Activated T-cell treated with anti-CD3 and anti-CD28 coated beads for 1 hour (primary cell): ENCODE measurements around the gene NR4A1.

Source experiments
- DNase-seq: peaks from one replicate; pipeline ENCODE4 v3.0.0-alpha.2; 2020; ENCODE audit warnings: low read depth

The NR4A1 gene

DNA sequence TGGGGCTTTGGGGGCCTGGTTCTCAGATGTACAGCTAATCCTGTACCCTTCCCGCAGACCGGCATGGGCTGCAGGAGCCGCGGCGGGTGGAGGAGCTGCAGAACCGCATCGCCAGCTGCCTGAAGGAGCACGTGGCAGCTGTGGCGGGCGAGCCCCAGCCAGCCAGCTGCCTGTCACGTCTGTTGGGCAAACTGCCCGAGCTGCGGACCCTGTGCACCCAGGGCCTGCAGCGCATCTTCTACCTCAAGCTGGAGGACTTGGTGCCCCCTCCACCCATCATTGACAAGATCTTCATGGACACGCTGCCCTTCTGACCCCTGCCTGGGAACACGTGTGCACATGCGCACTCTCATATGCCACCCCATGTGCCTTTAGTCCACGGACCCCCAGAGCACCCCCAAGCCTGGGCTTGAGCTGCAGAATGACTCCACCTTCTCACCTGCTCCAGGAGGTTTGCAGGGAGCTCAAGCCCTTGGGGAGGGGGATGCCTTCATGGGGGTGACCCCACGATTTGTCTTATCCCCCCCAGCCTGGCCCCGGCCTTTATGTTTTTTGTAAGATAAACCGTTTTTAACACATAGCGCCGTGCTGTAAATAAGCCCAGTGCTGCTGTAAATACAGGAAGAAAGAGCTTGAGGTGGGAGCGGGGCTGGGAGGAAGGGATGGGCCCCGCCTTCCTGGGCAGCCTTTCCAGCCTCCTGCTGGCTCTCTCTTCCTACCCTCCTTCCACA is 7.6 kb downstream of the NR4A1 start:
- peak; percentile 34 for DNase-seq

DNA sequence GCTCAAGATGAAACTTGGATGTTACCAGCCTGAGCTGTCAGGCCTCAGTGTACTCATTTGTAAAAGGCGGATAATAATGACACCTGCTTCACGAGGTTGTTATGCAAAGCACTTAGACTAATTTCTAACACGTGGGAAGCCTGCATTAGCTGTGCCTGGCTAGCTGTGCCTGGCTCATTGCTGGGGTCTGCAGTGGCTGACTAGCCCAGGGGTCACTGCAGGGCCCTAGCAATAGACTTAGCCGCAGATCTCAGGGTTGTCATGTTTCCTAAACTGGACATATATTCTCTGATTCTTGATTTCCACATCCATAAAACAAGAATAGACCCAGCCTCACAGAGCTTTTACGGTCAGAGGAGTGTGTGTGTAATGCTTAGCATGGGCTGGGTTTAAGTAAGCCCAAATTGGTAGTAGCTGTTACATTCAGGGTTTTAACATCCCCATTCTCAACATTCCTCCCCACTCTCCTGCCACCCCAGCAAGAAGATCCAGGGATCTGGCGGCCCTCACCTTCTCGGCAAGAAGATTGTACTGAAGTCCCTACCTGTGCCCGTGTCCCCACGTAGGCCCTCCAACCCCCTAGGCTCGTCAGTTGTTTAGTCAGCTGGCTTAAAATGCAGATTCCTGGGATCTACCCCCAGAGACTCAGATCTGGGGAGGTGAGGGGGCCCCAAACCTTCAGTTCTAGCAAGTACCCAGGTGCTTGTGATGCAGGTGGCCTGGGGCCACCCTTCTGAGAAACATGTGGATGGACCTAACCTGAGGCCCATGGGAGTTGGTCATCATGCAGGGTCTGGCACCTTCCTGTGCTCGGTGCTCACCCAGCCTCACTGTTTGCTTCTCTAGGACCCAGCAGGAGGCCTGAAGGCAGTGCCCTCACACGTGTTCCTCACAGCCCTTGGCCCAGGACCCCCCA is 8.6 kb downstream of the NR4A1 start:
- peak; percentile 66 for DNase-seq

DNA sequence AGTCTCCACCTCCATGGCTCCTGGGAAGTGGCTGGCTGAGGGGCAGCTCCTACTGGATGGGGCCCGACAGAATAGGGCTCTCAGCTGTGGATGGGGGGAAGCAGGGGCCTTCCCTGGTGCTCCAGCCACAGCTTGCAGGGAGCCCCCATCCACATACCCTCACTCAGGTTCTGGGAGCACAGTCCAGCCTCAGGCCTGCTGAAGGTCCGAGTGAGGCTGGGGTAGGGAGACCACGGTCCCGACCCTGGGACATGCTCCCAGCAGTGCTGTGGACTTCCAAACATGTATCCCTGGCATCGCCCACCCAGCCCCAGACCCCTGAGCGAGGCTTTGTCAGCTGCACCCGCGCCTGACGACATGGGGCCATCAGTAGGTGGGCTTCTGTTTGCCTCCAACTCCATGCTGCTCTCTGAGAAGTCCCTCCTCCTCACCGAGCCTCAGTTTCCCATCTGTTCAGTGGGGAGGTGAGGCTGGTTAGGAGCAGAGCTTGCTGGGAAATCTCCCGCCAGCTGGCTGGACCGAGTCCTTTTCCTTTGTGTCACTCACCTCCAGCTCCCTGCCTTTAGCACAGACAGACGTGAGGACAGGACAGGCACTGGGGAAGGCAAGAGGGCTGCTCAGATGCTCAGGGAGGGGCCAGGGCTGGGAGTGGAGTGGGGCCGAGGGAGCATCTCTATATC is 9.4 kb downstream of the NR4A1 start:
- DNase-seq = peak; percentile 53

DNA sequence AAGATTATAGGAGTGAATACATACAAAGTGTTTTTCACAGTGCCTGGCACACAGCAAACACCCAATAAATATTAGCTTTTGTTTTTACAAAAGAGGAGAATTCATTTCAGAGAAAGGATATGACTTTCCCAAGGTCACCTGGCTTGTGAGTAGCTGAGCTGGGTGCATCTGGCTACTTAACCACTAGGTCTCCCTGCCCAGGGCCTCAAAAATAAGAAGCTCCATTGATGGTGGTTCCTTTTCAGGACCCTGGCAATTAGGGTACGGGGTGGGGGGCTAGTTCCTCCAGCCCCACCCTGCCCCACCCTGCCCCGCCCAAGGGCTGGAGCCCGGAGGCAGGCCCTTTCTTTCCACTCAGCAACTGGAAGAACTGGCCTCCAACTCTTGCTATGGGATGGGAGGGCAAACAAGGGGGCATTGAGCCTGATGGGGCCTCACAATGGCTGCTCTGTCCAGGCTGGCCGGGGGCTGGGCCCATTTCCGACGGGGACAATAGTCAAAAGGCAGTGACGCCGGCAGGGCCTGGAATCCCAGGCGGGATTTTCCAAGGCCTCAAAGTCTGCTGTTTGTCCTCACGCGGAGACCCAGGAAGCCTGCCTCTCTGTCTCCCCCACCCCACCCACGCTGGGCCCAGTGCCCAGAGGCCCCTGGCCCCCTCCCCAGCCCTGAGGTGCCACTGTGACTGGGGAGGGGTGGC is 10.4 kb downstream of the NR4A1 start:
- peak; percentile 20 for DNase-seq

DNA sequence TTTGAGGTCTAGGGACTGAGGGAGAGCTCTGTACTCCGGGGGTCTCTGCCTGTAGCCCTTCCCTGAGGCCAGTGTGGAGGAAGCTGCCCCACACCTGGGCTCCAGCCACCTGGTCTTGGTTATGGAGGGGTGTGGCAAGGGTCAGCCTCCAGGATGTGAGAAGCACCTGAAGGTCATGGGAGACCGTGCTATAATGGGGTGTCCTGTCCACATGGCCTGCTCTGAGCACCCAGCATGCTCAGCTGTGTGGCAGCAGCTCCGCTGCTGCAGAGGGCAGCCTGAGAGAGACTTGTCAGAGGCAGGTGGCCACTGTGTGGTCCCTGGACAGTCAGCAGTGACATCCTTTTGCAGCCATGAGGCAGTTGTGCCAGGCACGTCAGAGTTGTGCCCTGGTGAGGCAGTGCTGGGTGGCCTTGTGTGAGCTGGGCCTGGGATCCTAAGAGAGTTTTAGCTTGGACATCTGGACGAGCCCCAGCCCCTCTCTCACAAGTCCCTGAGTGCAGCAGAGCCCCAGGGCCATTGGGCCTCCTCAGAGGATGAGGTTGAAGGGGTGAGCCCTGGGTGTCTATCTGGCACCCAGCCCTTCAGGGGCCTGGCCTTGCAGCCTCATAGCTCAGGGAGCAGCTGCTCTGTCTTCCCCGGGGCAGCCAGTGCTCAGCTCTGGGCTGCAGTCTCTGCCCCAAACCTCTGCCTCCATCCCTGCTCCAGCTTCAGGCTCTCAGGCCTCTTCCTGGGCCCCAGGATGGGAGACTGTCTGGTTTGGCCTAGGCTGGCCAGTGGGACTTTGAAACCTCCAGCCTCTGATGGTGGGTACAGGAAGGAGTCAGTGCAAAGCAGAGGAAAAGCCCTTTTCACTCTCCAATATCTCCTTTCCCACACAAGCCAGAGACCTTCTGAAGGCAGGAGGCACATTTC is 11.2 kb downstream of the NR4A1 start:
- no peak for DNase-seq

DNA sequence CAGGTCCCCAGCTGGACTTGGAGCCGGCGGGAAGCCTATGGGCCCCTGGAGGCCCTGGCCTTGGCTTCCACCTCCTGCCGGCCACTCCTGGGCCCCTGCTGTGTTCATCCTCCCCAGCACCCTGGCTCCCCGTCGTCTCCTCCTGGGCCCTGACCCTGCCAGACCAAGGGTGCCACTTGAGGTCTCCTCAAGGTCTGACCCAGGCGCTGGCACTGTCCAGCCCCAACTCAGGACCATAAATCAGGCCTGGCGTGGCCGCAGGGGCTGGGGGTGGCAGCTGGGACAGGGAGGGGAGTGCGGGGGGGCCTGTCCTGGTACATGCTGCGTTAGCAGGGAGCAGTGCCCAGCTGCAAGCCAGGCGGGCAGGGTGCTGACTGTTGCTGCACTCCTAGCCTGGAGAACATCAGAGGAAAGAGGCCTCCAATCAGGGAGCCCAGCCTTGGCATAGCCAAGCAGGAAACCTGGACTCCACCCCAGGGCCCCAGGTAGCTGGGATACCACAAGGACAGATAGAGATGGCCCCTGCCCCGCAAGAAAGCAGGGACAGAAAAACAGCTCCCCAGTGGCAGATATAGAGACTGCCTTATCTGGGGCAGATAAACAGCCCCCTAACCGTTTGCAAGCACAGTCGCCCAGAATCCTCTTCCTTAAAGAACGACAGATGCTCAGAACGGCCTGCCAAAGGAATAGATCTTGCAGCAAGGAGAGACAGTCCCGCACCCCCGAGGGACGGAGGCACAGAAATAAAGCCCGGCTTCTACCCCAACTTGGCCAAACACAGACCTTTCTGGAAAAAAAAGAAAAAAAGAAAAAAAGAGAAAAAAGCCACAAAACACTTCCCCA is 12.1 kb downstream of the NR4A1 start:
- DNase-seq = no peak

DNA sequence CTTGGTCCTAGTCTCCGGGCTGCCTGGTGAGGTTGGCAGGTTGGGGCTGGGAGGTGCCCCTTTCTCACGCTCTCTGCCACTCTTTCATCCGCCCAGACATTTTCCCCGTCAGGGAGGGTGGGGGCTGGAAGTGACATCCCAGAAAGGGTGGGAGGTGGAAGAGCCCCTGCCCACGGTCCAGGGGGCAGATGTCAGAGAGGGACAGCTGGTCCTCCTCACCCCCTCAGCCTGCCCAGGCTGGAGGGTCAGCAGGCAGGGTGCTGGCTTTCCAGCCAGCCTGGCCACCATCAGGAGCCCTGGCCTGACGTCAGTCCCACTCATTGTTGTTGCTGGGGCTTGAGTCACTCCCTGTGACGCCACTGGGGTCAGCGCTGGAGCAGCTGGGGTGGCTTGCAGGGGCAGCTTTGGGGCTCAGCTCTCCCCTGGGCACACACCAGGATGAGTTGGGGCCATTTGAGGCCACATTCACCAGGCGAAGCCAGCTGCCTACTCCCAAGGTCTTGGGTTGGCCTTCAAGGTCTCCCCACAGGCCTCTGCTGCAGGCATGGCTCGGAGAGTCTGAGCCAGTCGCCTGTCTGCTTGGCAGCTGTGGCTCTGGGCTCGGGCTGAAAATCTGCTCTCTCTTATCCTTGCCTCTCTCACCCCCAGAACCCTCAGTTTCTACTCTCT is 12.9 kb downstream of the NR4A1 start:
- no peak for DNase-seq

DNA sequence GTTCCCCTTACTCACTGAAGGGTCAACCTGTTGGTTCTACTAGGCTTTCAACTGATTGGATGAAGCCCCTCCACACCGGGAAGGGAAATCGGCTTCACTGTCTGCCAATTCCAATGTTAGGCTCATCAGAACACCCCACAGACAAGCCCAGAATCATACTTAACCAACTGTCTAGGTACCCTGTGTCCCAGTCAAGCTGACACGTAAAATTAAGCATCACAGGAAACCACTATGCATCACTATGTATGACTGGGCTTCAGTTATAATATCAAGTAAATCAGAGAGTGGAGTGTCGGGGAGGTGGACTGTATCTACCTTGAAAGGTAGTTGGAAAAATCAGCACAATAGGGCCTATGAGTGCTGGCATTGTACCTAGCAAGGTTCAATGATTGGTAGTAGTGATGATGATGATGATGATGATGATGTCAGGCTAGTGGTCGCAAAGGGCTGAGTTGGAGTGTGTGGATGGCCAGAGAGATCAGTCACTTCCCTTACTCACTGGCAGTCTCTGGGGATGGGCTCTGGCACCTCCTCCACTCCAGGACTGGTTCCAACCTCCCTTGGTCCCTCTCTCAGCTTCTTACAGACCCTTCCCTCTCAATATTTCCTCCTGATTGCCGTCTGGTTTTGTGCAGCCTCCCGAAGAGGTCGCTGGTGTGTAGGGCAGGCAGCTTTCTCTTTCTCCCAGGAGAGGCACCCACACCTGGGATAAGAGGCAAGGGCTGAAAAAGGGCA is 15.3 kb downstream of the NR4A1 start:
- no peak for DNase-seq

DNA sequence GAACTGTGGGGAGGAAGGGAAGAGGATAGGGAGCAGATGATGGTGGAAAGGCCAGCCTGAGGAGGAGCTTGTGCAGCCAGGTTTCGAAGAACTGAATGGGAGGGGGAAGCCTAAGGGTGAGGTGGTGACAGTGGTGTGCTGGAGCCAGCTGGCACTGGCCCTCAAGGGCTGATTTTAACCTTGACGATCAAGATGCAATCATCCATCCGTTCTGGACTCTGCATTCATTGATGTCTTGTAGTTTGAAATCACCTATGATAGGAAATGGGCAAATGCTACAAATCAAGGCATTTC is 15.8 kb downstream of the NR4A1 start:
- no peak for DNase-seq

DNA sequence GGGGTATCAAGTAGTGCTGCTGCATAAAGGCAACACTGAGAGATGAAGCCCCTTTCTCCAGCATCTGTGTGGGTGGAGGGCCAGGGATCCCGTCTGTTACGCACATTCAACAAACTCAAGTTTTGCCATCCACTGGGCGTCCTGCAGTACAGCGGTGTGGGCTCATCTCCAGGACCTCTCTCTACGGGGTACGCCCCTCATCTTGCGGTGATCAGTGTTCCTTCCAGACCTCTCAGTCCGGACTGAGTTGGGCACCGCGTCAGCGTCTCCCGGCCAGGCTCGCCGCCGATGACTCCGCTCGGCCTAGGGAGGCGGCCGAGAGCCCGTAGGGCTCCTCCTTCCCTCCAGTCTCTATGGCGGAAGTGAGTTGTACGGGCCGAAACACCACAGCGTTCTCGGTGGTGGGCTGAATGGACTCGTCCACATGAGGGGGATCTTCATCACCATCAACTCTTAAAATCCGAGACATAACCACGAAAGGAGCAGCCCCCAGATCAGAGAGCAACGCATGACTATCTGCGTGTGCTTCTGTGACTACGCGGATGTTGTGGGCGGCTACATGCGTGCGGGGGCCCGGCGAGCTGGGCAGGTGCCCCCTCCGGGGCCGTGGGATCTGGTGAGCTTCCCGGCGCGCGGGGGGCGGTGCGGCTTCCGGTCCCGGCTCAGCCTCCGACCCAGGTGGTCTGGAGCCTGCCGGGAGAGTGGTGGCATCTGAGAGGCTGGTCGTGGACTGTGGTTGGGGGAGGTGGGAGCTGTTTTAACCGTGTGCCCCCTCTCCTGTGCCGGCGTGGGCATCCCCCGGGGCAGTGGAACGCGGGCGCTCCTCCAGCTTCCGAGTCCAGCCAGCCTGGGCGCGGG is 18.3 kb downstream of the NR4A1 start, which contains the start of gene ATG101:
ATG101 (plus strand) TSS at position 652 of the 858 bp plus-strand sequence. CDS start 3,673 bp downstream, outside the sequence.
- DNase-seq = peak; percentile 76

DNA sequence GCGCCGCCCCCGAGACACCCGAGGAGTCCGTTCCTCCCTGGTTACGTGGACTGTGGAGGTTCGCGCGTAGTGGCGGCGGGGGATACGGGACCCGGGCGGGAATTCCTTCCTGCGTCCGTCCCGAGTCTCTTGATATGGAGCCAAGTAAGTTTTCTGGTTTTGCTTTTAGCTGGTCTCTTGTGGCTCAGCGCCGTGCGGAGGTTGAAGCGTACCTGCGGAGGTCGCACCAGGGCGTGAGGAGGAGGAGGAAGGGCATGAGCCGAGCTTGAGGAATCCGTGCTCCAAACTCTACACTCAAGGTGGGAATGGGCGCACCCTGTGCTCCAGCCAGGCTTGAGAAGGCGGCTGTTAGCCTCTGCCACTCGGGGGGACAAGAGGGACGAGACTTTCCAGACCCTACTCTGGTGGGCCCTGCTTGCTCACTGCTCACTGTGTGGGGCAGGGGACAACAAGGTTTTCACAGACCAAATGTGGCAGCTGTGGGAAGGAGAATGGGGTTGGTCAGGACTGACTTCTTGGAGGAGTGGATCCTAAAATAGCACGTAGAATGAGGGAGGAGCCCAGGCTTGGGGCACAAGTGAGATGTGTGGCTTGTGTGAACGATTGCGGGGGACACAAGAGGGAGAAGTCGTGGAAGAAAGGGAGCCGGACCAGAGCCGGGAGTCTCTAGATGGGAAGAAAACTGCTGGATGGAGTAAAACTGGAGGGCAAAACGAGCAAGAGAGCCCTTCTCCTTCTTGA is 19.1 kb downstream of the NR4A1 start:
- no peak for DNase-seq

DNA sequence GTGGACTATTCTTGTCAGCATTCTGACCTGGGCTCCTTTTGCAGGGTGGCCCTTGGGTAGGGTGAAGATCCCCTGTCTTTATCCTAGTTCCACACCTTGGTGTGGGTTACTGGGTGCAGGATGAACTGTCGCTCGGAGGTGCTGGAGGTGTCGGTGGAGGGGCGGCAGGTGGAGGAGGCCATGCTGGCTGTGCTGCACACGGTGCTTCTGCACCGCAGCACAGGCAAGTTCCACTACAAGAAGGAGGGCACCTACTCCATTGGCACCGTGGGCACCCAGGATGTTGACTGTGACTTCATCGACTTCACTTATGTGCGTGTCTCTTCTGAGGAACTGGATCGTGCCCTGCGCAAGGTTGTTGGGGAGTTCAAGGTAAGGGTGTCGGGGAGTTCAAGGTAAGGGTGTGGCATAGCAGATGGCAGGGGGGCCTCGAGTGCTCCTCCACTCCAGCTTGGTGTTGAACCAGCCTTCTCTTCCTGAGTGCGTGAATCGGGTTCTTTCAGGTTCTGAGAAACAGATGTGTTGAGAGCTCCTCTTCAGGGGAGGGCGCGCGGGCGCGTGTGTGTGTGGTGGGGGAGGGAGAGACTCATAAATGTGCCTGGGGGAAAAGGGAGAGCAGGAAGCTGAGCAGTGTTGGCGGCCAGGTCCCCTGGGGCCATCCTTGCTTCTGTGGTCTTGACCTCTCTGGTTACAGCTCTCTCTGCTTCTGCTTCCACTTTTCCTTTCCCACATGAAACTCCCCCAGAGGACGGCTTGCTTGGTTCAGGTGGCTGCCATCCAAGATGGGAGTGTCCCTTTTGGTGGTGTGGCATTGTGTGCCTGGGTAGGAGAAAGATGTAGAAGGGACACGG is 22.5 kb downstream of the NR4A1 start:
- DNase-seq = no peak

DNA sequence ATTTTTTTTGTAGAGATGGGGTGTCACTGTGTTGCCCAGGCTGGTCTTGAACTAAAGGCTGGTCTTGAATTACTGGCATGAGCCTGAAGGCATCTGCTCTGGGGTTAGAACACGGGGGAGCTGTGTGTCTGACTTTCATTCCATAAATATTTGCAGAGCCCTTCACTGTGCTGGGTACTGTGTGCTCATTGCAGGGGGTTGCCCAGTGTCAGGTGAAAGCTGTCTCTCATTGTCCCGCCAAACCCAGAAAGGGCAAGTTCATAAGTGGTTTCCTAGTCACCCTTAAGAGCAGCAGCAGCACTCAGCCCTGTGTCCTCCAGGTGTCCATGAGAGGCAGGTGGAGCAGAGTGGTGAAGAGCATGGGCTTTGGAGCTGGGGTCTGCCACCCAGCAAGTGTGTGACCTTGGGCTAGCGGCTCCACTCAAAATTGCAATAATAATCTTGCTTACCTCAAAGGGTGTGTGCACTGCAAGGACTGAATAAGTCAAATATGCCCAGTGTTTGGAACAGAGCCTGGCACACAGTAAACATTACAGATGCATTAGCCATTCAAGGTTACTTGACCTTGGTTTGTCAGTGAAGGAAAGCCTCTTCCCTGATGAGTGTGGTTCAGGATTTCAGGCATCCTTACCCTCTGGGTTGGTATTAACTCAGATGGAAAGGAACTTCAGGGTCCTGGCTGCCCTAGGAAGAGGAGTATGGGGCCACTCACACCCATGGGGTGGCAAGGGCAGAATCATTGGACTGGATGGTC is 23.9 kb downstream of the NR4A1 start:
- no peak for DNase-seq

DNA sequence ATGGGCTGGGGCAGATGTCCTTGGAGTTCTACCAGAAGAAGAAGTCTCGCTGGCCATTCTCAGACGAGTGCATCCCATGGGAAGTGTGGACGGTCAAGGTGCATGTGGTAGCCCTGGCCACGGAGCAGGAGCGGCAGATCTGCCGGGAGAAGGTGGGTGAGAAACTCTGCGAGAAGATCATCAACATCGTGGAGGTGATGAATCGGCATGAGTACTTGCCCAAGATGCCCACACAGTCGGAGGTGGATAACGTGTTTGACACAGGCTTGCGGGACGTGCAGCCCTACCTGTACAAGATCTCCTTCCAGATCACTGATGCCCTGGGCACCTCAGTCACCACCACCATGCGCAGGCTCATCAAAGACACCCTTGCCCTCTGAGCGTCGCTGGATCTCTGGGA is 25.6 kb downstream of the NR4A1 start:
- DNase-seq = no peak

DNA sequence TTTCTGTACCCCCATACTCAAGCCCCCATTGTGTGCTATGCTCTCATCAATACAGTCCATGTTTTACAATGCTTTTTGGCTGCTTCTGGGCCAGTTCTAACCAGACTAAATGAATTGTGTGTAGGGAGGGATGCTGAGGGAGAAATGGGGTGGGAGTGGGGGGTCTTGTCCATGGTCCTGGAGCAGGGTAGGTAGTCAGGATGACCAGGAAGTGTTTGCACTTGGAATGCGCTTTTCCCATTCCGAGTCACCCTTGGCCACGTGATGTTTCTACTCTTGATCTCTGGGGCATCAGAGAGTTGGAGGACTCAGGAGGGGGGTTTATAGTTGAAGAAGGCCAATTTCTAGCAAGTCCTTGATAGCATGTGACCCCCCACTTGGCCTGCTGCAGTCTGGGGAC is 27.0 kb downstream of the NR4A1 start:
- no peak for DNase-seq
